HepG2 (cell line): ENCODE results near the gene TARDBP. TPM values are rescaled to one million over a fixed set of nuclear protein-coding genes. Genes with fewer than 3 reads are reported as not detected.

ENCODE experiments used
- ATAC-seq: fragments of 200-7000 bp; cut with Tn5 transposase; 3 replicates; pipeline ENCODE4 v1.9.1; 2020; ENCODE audit warnings: mild to moderate bottlenecking, moderate library complexity
- BruUV-seq: library from RNA; stranded (reverse); fragments of 400-500 nt; replicated peaks from 2 replicates; lab custom pipeline; 2021; lab: Mats Ljungman, UMichigan
- CTCF ChIA-PET: fragments of 300-600 bp; formaldehyde crosslinking; extraction: SDS; loops from one replicate; lab custom pipeline; 2021; ENCODE audit warnings: low total read pairs, inconsistent platforms, low intra/inter-chr PET ratio; lab: Yijun Ruan, JAX
- POLR2A ChIA-PET: fragments of 350-600 bp; sonication (Branson Sonifier 250); formaldehyde crosslinking; loops from one replicate; lab custom pipeline; 2020; ENCODE audit warnings: antibody characterized with exemption, inconsistent platforms; lab: Yijun Ruan, JAX
- DNase-seq: peaks from one replicate; pipeline ENCODE4 v3.0.0-alpha.2; 2015; ENCODE audit warnings: low spot score
- FAIRE-seq: peaks from 3 replicates; lab custom pipeline; 2011; peaks lifted over from hg19 to GRCh38; lab: Jason Lieb, UNC
- H2AFZ ChIP-seq: one replicate; pipeline ENCODE4 v1.6.1; 2011; ENCODE audit warnings: low read length, inconsistent platforms
- H3K27ac ChIP-seq: fragments of 300-600 bp; 3 replicates; pipeline ENCODE4 v1.8.0; 2011; ENCODE audit warnings: mixed run types, mild to moderate bottlenecking, mixed read lengths, low read length, inconsistent platforms; ENCODE audit not compliant: insufficient read depth; ENCODE audit errors: extremely low read length
- H3K27me3 ChIP-seq, 2 experiments: fragments of 200-600 bp in 1 of 2; 2 replicates in 1 of 2; 3 replicates in 1 of 2; pipeline versions ENCODE4 v1.6.0 to v1.8.0; 2011; ENCODE audit warnings: low read length in 2 of 2, mild to moderate bottlenecking in 2 of 2, moderate library complexity in 2 of 2, inconsistent platforms in 1 of 2; ENCODE audit not compliant: insufficient read depth in 2 of 2, control insufficient read depth in 1 of 2
- H3K36me3 ChIP-seq, 2 experiments: fragments of 200-600 bp in 1 of 2; replicated peaks in 1 of 2; 2 replicates in 1 of 2; 3 replicates in 1 of 2; pipeline versions ENCODE4 v1.5.1 to v1.8.0; 2011; ENCODE audit warnings: low read length in 2 of 2, inconsistent platforms in 1 of 2; ENCODE audit not compliant: insufficient read depth in 2 of 2, control insufficient read depth in 1 of 2
- H3K4me1 ChIP-seq: 2 replicates; pipeline ENCODE4 v1.5.1; 2012; ENCODE audit warnings: low read length, inconsistent platforms; ENCODE audit not compliant: insufficient read depth
- H3K4me2 ChIP-seq: 2 replicates; pipeline ENCODE4 v1.6.0; 2011; ENCODE audit warnings: low read depth, low read length, inconsistent platforms
- H3K4me3 ChIP-seq, 3 experiments: fragments of 200-600 bp in 1 of 3; sonication (generic), shearing (Covaris generic) in 1 of 3; replicated peaks in 1 of 3; 2 replicates each; pipeline ENCODE4 v1.5.1; 2011 to 2016; ENCODE audit warnings: low read length in 3 of 3, inconsistent platforms in 2 of 3, low read depth in 2 of 3, mild to moderate bottlenecking in 2 of 3, control low read depth in 1 of 3, mixed read lengths in 1 of 3; ENCODE audit not compliant: insufficient read depth in 1 of 3
- H3K79me2 ChIP-seq: one replicate; pipeline ENCODE4 v1.6.1; 2011; ENCODE audit warnings: low read length, inconsistent platforms; ENCODE audit not compliant: insufficient read depth
- H3K9ac ChIP-seq: 2 replicates; pipeline ENCODE4 v1.6.0; 2011; ENCODE audit warnings: mild to moderate bottlenecking, low read depth, low read length, inconsistent platforms; ENCODE audit not compliant: insufficient read depth
- H3K9me3 ChIP-seq: 2 replicates; pipeline ENCODE4 v1.5.1; 2012; ENCODE audit warnings: mild to moderate bottlenecking, low read length
- H4K20me1 ChIP-seq: 2 replicates; pipeline ENCODE4 v1.6.0; 2011; ENCODE audit warnings: inconsistent platforms, mild to moderate bottlenecking, low read length, moderate library complexity; ENCODE audit not compliant: insufficient read depth
- HMGA1 ChIP-seq: sonication (generic); formaldehyde crosslinking; conservative IDR thresholded peaks from 2 replicates; pipeline ENCODE4 v1.4.0; 2020; ENCODE audit warnings: missing genetic modification reagents
- POLR2A ChIP-seq, 2 experiments: IDR thresholded peaks; 2 replicates each; pipeline ENCODE4 v1.6.1; 2011; ENCODE audit warnings: low read depth in 2 of 2, low read length in 2 of 2, mild to moderate bottlenecking in 1 of 2, moderate library complexity in 1 of 2; ENCODE audit not compliant: insufficient read depth in 1 of 2
- POLR2AphosphoS2 ChIP-seq: IDR thresholded peaks from 2 replicates; pipeline ENCODE4 v1.6.1; 2011; ENCODE audit warnings: low read depth, low read length, improper control_type of control experiment
- ZHX1 ChIP-seq: sonication (generic); formaldehyde crosslinking; IDR thresholded peaks from 2 replicates; pipeline ENCODE4 v1.8.1; 2022; ENCODE audit warnings: low read depth, mild to moderate bottlenecking, missing genetic modification reagents
- ZNF720 ChIP-seq: sonication (generic); formaldehyde crosslinking; IDR thresholded peaks from 2 replicates; pipeline ENCODE4 v1.4.0; 2020; ENCODE audit warnings: missing genetic modification reagents
- ZNF768 ChIP-seq: sonication (generic); formaldehyde crosslinking; IDR thresholded peaks from 2 replicates; pipeline ENCODE4 v1.4.0; 2020; ENCODE audit warnings: missing genetic modification reagents
- ZNF839 ChIP-seq: sonication (generic); formaldehyde crosslinking; IDR thresholded peaks from 2 replicates; pipeline ENCODE4 v1.4.0; 2020; ENCODE audit warnings: missing genetic modification reagents, mild to moderate bottlenecking, borderline replicate concordance
- WGBS: methylation state at CpG from one replicate; pipeline ENCODE4 v1.1.6; 2017; ENCODE audit warnings: low lambda C conversion rate; 5-methylcytosine and 5-hydroxymethylcytosine counted together
- in situ Hi-C: cut with HindIII; loops from 2 replicates; pipeline ENCODE4 v1.10.0; 2017; ENCODE audit warnings: low pct_unique_long_range_greater_than_20kb; ENCODE audit not compliant: extremely low pct_ligation_motif_present
- intact Hi-C: fragments of 100-400 bp; cut with micrococcal nuclease; formaldehyde crosslinking; loops from one replicate; pipeline ENCODE4 v1.10.0; 2022; ENCODE audit not compliant: unreplicated experiment
- polyA plus RNA-seq, 8 experiments: library from polyadenylated mRNA; depleted of rRNA in 3 of 8; stranded (reverse) in 7 of 8; unstranded in 1 of 8; fragments of >200 nt; fragmentation: Illumina TruSeq in 4 of 8; extraction: Trizol in 4 of 8; gene quantifications; 2 replicates each; pipeline versions ENCODE4 v1.2.1 to v1.2.3, GENCODE V29; 2011 to 2016; ENCODE audit warnings: low read depth in 4 of 8, missing spikeins in 1 of 8, mixed read lengths in 1 of 8; ENCODE audit not compliant: insufficient read depth in 1 of 8
- total RNA-seq, 5 experiments: library from RNA; depleted of rRNA; stranded (reverse); fragments of >200 nt; fragmentation: Illumina TruSeq; extraction: Trizol; gene quantifications; 2 replicates each; pipeline ENCODE4 v1.2.3, GENCODE V29; 2016; ENCODE audit warnings: low read depth in 1 of 5

The TARDBP gene
- total and polyA plus RNA-seq, 2 of the 13 experiments (the other 11 are each of a cell fraction or from before 2014, with no cell fraction given), result 62.4 to 93.0 TPM

GRCh38 chr1:11051781-11052511, 39.5 kb downstream of the TARDBP start:
- no peak overlapping the region for H2AFZ ChIP-seq
- DNase-seq, result no peak
- WGBS, result 44% methylated on average over 19 of the region's 19 CpGs
- H4K20me1 ChIP-seq, result peaks cover 3% of the 10 kb centered on the region; the same call in 1 of the 2 replicates
- H3K79me2 ChIP-seq, result no peaks in the 10 kb centered on the region
- TSS peak; percentile 21 for BruUV-seq
- CTCF ChIA-PET, result no interaction called here
- POLR2A ChIA-PET, result interaction anchor here (2.0 kb wide), 1 partner anchor 9 kb away, joined by 10 read pairs; no protein-coding TSS in a partner anchor
- peak; percentile 16 for ATAC-seq
- H3K4me2 ChIP-seq, result 0 out of 2 replicates have a peak overlapping the region, but pooled peaks have one; percentile 3
- no peaks in the 10 kb centered on the region for H3K27me3 ChIP-seq
- TF ChIP-seq ZNF720 (CRISPR knock-in tag), result no peak
- TF ChIP-seq POLR2AphosphoS2, result 0 out of 2 replicates have a peak, but pooled peaks have one; percentile 19
- TF ChIP-seq POLR2A (IDR thresholded peaks at IDR 0.05; ENCODE audit: insufficient read depth in 1 of 2, low read depth in 2 of 2, low read length in 2 of 2), result peak in 1 of 2 experiments; percentile 14; a peak in 1 of 4 replicates
- intact Hi-C loops, result no loop called here
- H3K9ac ChIP-seq, result no peak overlapping the region
- peaks cover 43% of the 10 kb centered on the region for H3K4me1 ChIP-seq
- H3K9me3 ChIP-seq, result no peaks in the 10 kb centered on the region
- peaks cover 3 to 18% of the 10 kb centered on the region in 2 experiments; a peak in 4 of 5 replicates for H3K36me3 ChIP-seq
- H3K27ac ChIP-seq, result no peak overlapping the region
- no peak for FAIRE-seq
- H3K4me3 ChIP-seq, result no peak overlapping the region
- in situ Hi-C loops, result no loop called here

GRCh38 chr1:11052839-11053757, 40.6 kb downstream of the TARDBP start:
- DNase-seq, result no peak
- H2AFZ ChIP-seq, result no peak overlapping the region
- WGBS, result 64% methylated on average over 6 of the region's 29 CpGs
- no TSS peak for BruUV-seq
- H3K4me2 ChIP-seq, result no peak overlapping the region
- ATAC-seq, result peak; percentile 24
- H3K36me3 ChIP-seq, result peaks cover 5 to 23% of the 10 kb centered on the region in 2 experiments; a peak in 4 of 5 replicates
- FAIRE-seq, result no peak
- peaks cover 41% of the 10 kb centered on the region for H3K4me1 ChIP-seq
- no peak overlapping the region for H3K27ac ChIP-seq
- H4K20me1 ChIP-seq, result peaks cover 3% of the 10 kb centered on the region; the same call in 1 of the 2 replicates
- no peaks in the 10 kb centered on the region for H3K79me2 ChIP-seq
- H3K9ac ChIP-seq, result no peak overlapping the region
- CTCF ChIA-PET, result no interaction called here
- POLR2A ChIA-PET, result interaction anchor here (2.0 kb wide), 1 partner anchor 8 kb away, joined by 10 read pairs; no protein-coding TSS in a partner anchor
- no peak overlapping the region for H3K4me3 ChIP-seq
- in situ Hi-C loops, result no loop called here
- intact Hi-C loops, result no loop called here
- H3K9me3 ChIP-seq, result no peaks in the 10 kb centered on the region
- H3K27me3 ChIP-seq, result no peaks in the 10 kb centered on the region
- TF ChIP-seq ZHX1 (CRISPR knock-in tag) (0 out of 2 replicates have a peak, but pooled peaks have one; percentile 30), ZNF768 (CRISPR knock-in tag) (peak; percentile 81), HMGA1 (CRISPR knock-in tag) (no peak), ZNF839 (CRISPR knock-in tag) (no peak)
